A673 (cell line): Measurements from ENCODE around the gene H19.

Experiments
- EZH2 ChIP-seq: fragments of 200-600 bp; sonication (generic); IDR thresholded peaks from 2 replicates; pipeline ENCODE4 v1.6.1; 2017; ENCODE audit warnings: borderline replicate concordance, low read depth, mild to moderate bottlenecking, mixed read lengths, antibody characterized with exemption, low read length; ENCODE audit not compliant: poor library complexity, severe bottlenecking
- TF ChIP-seq, protein P1 (sequence below): fragments of 300-800, 200-600 bp; sonication (generic); conservative IDR thresholded peaks from 2 replicates; pipeline ENCODE4 v1.5.1; 2017; ENCODE audit warnings: low read depth, mild to moderate bottlenecking, antibody characterized with exemption, low read length, moderate library complexity, mixed read lengths

DNA sequence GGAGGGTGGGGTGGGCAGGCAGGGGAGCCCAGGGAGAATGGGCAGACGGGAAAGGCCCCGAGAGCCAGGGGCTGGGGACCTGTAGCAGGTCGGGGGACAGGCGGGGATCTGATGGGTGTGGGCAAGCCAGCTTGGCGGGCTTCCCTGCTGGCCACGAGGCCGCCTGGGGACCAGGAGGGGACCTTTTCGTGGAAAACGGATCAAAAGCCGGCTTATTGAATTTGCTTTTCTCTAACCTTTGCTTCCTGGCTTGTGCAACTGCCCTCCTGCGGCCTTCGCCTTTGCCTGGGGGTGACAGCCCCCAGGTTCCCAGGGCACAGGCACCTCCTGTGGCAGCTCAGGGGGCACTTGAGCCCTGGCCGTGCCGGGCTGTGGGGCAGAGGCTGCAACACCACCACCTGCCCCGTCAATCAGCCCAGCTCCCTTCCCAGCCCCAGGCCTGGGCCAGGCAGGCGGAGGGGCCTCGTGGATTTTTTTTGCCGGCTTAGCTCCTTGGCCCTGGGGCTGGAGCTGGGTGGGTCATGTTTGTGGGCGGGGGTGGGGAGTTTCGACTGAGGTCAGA lies 41.6 kb upstream of the H19 start:
- TF ChIP-seq, protein P1, sequence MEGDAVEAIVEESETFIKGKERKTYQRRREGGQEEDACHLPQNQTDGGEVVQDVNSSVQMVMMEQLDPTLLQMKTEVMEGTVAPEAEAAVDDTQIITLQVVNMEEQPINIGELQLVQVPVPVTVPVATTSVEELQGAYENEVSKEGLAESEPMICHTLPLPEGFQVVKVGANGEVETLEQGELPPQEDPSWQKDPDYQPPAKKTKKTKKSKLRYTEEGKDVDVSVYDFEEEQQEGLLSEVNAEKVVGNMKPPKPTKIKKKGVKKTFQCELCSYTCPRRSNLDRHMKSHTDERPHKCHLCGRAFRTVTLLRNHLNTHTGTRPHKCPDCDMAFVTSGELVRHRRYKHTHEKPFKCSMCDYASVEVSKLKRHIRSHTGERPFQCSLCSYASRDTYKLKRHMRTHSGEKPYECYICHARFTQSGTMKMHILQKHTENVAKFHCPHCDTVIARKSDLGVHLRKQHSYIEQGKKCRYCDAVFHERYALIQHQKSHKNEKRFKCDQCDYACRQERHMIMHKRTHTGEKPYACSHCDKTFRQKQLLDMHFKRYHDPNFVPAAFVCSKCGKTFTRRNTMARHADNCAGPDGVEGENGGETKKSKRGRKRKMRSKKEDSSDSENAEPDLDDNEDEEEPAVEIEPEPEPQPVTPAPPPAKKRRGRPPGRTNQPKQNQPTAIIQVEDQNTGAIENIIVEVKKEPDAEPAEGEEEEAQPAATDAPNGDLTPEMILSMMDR = no peak
- TF ChIP-seq EZH2 = no peak
